Activated T-cell treated with anti-CD3 and anti-CD28 coated beads, Interleukin-2, amount 50 U/mL, for 24 hours (primary cell): Measurements from ENCODE around the gene TBX10.
"Not testable (repeated sequence)": the region's sequence is repeated elsewhere in the genome, so short reads cannot be mapped to it uniquely, and the experiment has no call there.

Experiments
- DNase-seq: peaks from one replicate; pipeline ENCODE4 v3.0.0-alpha.2; 2020
- H3K27ac Mint-ChIP-seq: 2 replicates; pipeline ENCODE4 v1.8.0; 2020; ENCODE audit warnings: mild to moderate bottlenecking, mixed read lengths
- H3K27me3 Mint-ChIP-seq: 2 replicates; pipeline ENCODE4 v1.8.0; 2020; ENCODE audit warnings: mixed read lengths
- H3K36me3 Mint-ChIP-seq: 2 replicates; pipeline ENCODE4 v1.8.0; 2020; ENCODE audit warnings: low read depth, mixed read lengths
- H3K4me1 Mint-ChIP-seq: 2 replicates; pipeline ENCODE4 v1.8.0; 2020; ENCODE audit warnings: low read depth, mixed read lengths
- H3K4me3 Mint-ChIP-seq: 2 replicates; pipeline ENCODE4 v1.8.0; 2020; ENCODE audit warnings: mild to moderate bottlenecking, moderate library complexity, mixed read lengths
- H3K9me3 Mint-ChIP-seq: 2 replicates; pipeline ENCODE4 v1.8.0; 2020; ENCODE audit warnings: mixed read lengths

TBX10 gene

DNA sequence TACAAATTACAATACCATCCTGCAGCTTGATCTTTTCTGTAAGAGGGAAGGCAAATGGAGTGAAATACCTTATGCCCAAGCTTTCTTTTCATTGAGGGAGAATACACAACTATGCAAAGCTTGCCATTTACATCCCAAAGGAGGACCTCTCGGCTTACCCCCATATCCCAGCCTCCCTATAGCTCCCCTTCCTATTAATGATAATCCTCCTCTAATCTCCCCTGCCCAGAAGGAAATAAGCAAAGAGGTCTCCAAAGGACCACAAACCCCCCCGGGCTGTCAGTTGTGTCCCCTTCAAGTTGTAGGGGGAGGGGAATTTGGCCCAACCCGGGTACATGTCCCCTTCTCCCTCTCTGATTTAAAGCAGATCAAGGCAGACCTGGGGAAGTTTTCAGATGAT, 17.6 kb downstream of the TBX10 start:
- H3K9me3 Mint-ChIP-seq, H3K27me3 Mint-ChIP-seq, H3K4me1 Mint-ChIP-seq, H3K4me3 Mint-ChIP-seq, H3K27ac Mint-ChIP-seq, DNase-seq, H3K36me3 Mint-ChIP-seq: not testable (repeated sequence)

DNA sequence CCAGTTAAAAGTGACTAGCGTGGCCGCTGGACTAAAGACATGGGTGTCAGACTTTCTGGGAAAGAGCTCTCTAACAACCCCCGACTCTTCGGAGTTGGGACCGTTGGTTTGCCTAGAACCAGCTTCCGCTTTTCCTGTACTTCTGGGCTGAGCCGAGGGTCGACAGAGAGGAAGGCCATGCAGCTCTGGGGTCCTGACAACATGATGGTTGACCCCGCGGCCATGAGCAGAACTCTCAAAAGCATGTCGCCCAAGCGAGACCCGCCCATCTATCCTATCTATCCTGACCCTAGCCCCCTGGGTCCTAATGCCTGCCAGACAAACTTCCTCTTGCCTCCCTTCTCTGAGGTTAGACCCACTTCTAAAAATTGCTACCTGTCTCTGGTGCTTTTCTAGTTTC, 18.9 kb downstream of the TBX10 start:
- H3K4me1 Mint-ChIP-seq, H3K4me3 Mint-ChIP-seq, H3K27me3 Mint-ChIP-seq, DNase-seq, H3K27ac Mint-ChIP-seq, H3K36me3 Mint-ChIP-seq, H3K9me3 Mint-ChIP-seq: not testable (repeated sequence)

DNA sequence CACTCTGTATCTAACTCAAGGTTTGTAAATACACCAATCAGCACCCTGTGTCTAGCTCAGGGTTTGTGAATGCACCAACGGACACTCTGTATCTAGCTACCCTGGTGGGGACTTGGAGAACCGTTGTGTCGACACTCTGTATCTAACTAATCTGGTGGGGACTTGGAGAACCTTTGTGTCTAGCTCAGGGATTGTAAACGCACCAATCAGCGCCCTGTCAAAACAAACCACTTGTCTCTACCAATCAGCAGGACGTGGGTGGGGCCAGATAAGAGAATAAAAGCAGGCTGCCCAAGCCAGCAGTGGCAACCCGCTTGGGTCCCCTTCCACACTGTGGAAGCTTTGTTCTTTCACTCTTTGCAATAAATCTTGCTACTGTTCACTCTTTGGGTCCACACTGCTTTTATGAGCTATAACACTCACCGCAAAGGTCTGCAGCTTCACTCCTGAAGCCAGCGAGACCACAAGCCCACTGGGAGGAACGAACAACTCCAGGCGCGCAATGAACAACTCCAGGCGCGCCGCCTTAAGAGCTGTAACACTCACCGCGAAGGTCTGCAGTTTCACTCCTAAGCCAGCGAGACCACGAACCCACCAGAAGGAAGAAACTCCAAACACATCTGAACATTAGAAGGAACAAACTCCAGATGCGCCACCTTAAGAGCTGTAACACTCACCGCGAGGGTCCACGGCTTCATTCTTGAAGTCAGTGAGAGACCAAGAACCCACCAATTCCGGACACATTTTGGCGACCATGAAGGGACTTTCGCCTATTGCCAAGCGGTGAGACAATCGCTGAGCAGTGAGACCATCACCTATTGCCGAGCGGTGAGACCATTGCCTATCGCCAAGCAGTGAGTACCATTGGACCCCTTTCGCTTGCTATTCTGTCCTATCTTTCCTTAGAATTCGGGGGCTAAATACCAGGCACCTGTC, 19.6 kb downstream of the TBX10 start:
- H3K27me3 Mint-ChIP-seq, H3K27ac Mint-ChIP-seq: not testable (repeated sequence)

DNA sequence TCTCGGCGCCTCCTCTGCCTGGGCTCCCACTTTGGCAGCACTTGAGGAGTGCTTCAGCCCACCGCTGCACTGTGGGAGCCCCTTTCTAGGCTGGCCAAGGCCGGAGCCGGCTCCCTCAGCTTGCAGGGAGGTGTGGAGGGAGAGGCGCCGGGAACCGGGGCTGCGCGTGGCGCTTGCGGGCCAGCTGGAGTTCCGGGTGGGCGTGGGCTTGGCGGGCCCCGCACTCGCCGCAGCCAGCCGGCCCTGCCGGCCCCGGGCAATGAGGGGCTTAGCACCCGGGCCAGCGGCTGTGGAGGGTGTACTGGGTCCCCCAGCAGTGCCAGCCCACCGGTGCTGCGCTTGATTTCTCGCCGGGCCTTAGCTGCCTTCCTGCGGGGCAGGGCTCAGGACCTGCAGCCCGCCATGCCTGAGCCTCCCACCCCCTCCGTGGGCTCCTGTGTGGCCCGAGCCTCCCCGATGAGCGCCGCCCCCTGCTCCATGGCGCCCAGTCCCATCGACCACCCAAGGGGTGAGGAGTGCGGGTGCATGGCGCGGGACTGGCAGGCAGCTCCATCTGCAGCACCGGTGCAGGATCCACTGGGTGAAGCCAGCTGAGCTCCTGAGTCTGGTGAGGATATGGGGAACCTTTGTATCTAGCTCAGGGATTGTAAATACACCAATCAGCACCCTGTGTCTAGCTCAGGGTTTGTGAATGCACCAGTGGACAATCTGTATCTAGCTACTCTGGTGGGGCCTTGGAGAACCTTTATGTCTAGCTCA, 20.5 kb downstream of the TBX10 start:
- not testable (repeated sequence) for H3K4me3 Mint-ChIP-seq, DNase-seq, H3K27me3 Mint-ChIP-seq, H3K27ac Mint-ChIP-seq, H3K36me3 Mint-ChIP-seq, H3K9me3 Mint-ChIP-seq
- H3K4me1 Mint-ChIP-seq = peaks cover 18% of the 10 kb centered on the region

More for the DNA sequence above, 19.6 kb downstream of the TBX10 start:
- H3K36me3 Mint-ChIP-seq, H3K9me3 Mint-ChIP-seq, H3K4me1 Mint-ChIP-seq, H3K4me3 Mint-ChIP-seq, DNase-seq: not testable (repeated sequence)

DNA sequence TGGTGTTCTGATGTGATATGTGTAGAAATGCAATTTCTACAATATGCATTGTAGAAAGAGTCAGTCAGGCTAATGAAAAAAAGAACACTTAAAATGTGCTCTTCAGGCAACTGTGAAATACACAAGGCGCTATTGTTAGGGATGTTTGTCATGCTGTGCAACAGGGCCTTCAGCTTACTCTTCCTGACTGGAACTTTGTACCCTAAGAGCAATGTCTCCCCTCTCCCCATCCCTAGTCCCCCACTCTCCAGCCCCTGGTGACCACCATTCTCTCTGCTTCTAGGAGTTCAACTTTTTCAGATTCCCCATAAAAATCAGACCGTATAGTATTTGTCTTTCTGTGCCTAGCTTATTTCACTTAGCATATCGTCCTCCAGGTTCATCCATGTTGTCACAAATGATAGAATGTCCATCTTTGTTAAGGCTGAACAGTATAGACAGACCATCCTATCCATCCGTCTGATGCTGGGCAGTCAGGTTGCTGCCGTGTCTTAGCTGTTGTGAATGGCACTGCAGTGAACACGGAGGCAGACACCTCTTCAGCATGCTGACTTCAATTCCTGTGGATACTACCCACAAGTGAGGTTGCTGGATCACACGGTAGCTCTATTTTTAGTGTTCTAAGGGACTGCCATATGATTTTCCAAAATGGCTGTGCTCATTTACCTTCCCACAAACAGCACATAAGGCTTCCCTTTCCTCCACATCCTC, 22.2 kb downstream of the TBX10 start:
- no peak for DNase-seq
- Mint-ChIP-seq H3K27ac (no peak overlapping the region), H3K27me3 (no peaks in the 10 kb centered on the region), H3K4me3 (no peak overlapping the region), H3K36me3 (peaks cover 15% of the 10 kb centered on the region), H3K9me3 (no peaks in the 10 kb centered on the region), H3K4me1 (peaks cover 33% of the 10 kb centered on the region)

DNA sequence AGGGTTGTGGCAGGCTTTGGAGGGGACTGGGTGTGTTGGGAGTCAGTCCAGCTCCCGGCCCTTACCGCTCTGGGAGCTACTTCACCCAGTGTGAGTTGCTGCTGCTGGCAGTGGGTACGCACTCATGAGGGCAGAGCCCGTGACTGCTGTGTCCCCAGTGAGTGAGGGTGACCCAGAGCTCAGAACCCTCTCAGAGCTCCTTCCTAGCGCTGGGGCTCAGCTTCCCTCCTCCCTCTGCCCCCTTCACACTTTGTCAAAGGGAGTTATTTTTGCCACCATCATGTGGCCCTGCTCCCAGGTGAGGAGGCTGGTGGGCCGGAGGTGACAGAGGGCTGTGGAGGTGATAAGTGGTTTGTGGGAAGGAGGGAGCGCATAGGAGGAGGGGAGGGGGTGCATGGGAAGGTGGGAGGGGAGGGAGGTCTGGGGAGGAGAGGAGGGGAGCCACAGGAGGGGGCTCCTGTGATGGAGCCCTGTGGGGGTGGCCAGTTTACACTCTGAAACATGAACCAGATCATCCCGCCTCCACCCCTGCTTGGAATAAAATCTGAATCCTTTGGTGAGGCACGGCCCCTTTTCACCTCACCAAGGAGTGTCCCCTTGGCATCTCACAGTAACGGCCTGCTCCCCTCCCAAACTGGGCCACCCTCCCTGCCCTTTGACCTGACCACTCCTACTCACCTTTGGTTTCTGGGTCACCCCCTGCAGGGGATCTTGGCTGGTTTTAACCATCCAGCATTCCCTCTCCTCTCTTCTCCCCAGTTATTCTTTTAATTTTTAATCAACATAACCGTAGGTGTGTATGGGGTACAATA, 22.9 kb downstream of the TBX10 start:
- peaks cover 22% of the 10 kb centered on the region for H3K36me3 Mint-ChIP-seq
- H3K27ac Mint-ChIP-seq = no peak overlapping the region
- no peaks in the 10 kb centered on the region for H3K9me3 Mint-ChIP-seq
- no peaks in the 10 kb centered on the region for H3K27me3 Mint-ChIP-seq
- H3K4me1 Mint-ChIP-seq = peaks cover 35% of the 10 kb centered on the region
- no peak for DNase-seq
- peak overlapping the region; percentile 33 for H3K4me3 Mint-ChIP-seq

DNA sequence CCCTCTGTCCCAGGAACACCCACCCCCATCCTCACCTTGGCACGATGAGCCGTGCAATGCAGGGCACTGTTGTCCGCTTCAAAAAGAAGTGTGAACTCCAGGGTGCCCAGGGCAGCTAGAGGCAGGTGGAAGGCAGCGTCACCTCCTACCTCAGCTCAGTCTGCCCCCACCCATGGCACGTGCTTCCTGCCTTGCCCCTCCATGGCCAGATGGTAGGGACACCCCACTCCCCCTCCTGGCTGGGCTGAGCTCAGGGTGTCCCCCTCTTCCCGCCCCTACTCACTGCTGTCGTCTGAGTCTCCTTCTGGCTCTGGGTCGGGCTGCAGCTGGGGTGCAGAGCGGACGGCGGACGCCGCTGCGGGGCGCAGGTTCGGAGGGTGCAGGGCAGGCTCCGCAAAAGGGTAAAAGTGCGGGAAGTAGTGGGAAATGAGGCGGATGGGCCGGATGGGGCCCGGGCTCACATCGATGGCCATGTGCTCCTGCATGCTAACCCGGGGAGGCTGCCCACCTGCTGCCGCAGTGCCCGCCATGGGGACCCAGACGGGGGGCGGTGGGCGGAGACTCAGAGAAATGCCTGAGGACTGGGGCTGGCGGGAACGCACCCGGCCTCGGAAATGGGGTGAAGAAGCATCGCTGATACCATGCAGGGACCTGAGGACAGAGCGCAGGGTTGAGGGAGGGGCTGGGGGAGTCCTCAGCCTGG, 23.7 kb downstream of the TBX10 start:
- no peaks in the 10 kb centered on the region for H3K9me3 Mint-ChIP-seq
- peaks cover 35% of the 10 kb centered on the region for H3K4me1 Mint-ChIP-seq
- no peaks in the 10 kb centered on the region for H3K27me3 Mint-ChIP-seq
- H3K36me3 Mint-ChIP-seq = peaks cover 30% of the 10 kb centered on the region
- H3K4me3 Mint-ChIP-seq = peak overlapping the region; percentile 33
- no peak for DNase-seq
- peak overlapping the region; percentile 97 for H3K27ac Mint-ChIP-seq

DNA sequence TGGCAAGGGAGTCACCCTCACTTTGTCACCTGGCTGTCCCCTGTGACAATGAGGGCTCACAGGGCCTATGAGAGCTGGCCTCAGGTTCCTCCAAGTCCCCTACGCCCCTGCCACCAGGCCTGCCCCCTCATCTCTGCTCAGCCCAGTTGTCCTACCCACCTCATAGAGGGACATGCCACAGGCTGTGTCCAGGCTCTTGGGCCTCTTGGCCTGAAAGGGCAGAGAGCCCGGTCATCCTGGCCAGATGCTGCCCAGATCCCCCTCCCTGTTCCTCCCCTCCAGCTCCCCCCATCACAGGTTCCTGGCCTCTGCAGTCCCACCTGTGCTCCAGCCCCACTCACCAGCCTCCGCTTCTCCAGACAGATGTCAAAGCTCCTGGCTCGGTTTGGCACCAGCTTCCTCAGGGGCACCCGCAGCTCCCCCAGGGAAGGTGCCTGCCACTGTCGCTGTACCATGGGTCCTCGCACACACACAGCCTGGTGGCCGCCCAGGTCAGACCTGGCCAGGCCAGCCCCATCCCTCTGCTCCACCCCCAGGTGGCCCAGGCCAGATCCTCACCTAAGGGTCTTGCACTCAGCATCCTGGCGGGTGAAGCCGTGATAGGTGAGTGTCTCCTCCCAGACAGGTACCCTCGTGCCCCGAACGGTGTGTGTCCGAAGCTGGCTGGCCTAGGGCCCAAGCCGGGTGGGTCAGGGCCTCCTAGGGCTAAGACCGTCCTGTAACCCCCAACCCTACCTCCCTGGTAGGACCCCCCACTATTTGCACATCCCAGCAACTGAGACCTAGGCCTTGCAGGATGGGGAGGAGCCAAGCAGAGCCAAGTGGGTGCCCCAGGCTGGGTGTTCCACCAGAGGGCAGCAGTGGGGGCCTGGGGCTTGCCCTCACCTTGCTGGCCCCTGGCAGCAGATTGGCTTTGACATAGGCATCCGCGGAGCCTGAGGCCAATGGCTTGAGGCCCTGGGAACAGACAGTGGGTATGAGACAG, 24.5 kb downstream of the TBX10 start:
- no peaks in the 10 kb centered on the region for H3K27me3 Mint-ChIP-seq
- H3K27ac Mint-ChIP-seq = peak overlapping the region; percentile 97
- DNase-seq = peak; percentile 73
- H3K4me3 Mint-ChIP-seq = peak overlapping the region; percentile 75
- H3K4me1 Mint-ChIP-seq = peaks cover 35% of the 10 kb centered on the region
- no peaks in the 10 kb centered on the region for H3K9me3 Mint-ChIP-seq
- H3K36me3 Mint-ChIP-seq = peaks cover 39% of the 10 kb centered on the region

DNA sequence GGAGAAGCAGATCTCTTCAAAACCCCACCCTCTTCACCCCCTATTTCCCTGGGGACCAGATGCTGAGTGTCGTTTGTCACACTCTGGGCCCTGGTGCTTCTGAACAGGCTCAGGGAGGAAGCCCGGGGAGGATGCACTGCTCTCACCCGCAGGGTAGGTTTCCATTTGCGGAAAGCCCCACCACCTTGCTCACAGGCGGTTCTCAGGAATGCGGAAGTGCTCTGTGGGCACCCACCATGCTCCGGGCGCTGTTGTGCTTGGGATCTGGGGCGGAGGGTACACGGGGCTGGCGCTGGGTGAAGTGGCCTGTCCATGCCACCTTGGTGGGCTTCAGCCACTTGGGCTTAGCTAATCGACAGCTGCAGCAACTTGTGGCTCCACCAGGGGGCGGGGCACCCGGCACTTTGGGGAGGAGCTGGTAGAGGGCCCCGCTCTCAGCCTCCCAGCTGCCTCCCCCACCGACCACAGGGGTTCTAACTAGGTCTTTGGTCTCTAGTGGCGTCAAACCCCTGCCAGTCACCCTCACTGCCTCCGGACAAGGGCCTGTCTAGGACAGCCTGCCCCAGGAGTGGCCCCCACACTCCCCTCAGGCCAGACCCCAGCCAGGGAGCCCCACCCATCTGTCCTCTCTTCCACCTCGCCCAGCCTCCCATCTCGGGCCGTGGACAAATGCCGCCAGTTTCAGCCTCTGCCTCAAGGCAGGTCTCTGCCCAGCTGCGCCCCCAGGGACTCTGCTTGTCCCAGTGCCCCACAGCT, 25.4 kb downstream of the TBX10 start:
- H3K27ac Mint-ChIP-seq = peak overlapping the region; percentile 97
- peak overlapping the region; percentile 75 for H3K4me3 Mint-ChIP-seq
- DNase-seq = peak; percentile 88
- H3K9me3 Mint-ChIP-seq = no peaks in the 10 kb centered on the region
- peaks cover 46% of the 10 kb centered on the region for H3K36me3 Mint-ChIP-seq
- no peaks in the 10 kb centered on the region for H3K27me3 Mint-ChIP-seq
- H3K4me1 Mint-ChIP-seq = peaks cover 38% of the 10 kb centered on the region

DNA sequence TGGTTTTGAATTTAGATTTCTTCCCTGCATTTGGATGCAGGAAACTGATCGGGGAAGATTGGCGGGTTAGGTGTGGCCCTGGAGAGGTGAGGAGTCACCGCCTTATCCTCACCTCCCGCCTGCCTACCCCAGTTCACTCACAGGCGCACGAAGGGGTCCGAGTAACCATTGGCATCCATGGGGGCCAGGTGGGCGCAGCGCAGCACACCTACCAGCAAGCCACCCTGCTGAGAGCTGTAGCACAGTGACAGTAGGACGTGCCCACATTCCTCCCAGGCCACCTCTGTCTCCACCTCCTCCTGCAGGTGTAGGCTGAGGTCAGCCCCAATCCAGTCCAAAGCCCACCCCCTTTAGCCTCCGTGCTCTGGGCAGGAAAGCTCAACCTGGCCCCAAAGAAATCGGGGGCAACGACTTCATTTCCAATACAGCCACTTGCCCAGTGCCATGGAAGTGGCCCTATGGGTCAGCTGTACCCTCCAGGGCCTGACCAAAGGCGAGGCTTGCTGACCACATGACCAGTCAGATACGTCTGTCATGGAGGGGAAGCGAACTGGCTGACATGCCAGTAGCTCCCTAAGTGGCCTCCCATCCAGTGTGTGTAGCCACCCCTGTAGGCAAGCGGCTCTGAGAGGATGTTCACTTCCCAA, 26.1 kb downstream of the TBX10 start:
- no peak for DNase-seq
- H3K36me3 Mint-ChIP-seq = peaks cover 53% of the 10 kb centered on the region
- peaks cover 45% of the 10 kb centered on the region for H3K4me1 Mint-ChIP-seq
- peak overlapping the region; percentile 75 for H3K4me3 Mint-ChIP-seq
- no peaks in the 10 kb centered on the region for H3K27me3 Mint-ChIP-seq
- H3K9me3 Mint-ChIP-seq = no peaks in the 10 kb centered on the region
- H3K27ac Mint-ChIP-seq = peak overlapping the region; percentile 97

DNA sequence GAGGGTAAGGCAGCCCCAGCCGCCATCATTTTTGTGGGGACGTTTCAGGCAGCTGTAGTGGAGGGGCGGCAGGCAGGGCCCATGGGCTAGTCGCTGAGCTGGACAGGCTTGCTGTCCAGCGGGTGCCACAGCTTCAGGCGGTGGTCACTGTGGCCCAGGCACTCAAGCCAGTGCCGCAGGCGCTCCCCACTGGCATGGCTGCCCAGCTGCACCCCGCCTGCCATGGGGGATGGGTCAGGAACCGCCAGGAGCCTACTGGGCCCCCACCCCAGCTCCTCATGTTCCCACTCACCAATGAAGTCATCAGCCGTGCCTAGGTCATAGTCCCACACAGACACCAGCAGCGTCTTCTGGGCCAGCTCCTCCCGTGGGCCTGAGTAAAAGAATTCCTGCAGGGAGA, 26.8 kb downstream of the TBX10 start:
- Mint-ChIP-seq H3K4me3 (no peak overlapping the region), H3K36me3 (peaks cover 60% of the 10 kb centered on the region), H3K27ac (peak overlapping the region; percentile 97), H3K9me3 (no peaks in the 10 kb centered on the region), H3K27me3 (no peaks in the 10 kb centered on the region), H3K4me1 (peaks cover 52% of the 10 kb centered on the region)
- DNase-seq = no peak
